ENCODE measurements around the gene CMKLR1. TPM values are rescaled to one million over a fixed set of nuclear protein-coding genes. Genes with fewer than 3 reads are reported as not detected.

CMKLR1 gene
- total and polyA plus RNA-seq, 9 of the 15 experiments (the other 6 are each of a cell fraction or from before 2014, with no cell fraction given), result 0.11 to 1.4 (median 0.20) TPM

DNA sequence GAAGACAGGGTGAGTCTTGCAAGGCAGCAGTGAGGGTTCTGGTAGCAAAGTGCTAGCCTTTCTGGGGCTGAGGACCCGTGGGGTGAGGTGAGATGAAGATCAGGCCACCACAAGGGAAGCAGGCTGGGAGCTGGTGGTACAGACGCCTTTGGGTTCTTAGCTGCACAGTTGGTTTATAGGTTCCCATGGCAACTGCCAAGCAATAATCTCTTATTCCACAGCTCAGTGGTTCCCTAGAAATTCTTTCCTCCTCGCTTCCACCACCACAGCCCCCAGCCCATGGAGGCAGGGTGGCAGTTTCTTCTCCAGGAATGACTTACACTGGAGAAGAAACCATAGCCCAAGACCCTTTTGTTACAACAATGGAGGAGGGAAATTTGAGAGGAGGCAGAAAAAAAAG is 82.1 kb downstream of the CMKLR1 start:
- H3K9me3 ChIP-seq (replicated peaks; ENCODE audit: control insufficient read depth, insufficient read depth, low read depth, low read length), result no peaks in the 10 kb centered on the region
- TF ChIP-seq ZSCAN29 (IDR thresholded peaks at IDR 0.05) (no peak), ZBTB7A (IDR thresholded peaks at IDR 0.05; ENCODE audit: borderline replicate concordance, control insufficient read depth, low read depth, low read length) (no peak), RFX1 (IDR thresholded peaks at IDR 0.05) (peak; percentile 50)
- intact Hi-C loops (cut with micrococcal nuclease), result no loop called here
- H3K4me1 ChIP-seq (replicated peaks in 1 of 2; ENCODE audit: control insufficient read depth in 2 of 2, insufficient read depth in 2 of 2, low read length in 2 of 2), result no peaks in the 10 kb centered on the region
- no peak overlapping the region for H3K27ac ChIP-seq (ENCODE audit: extremely low read depth, low read depth, low read length)
- ChIA-PET POLR2A (interaction anchor here (0.5 to 0.8 kb wide), 2 partner anchors 9 to 245 kb away, joined by 3 read pairs; no protein-coding TSS in a partner anchor), CTCF (ENCODE audit: low intra/inter-chr PET ratio) (no interaction called here)
- WGBS (ENCODE audit: insufficient coverage, low coverage, missing lambda C conversion rate), result 0% methylated on average over 2 of the region's 3 CpGs
- DNase-seq (ENCODE audit: extremely low read depth in 1 of 4, low spot score in 3 of 4) (no peak), FAIRE-seq (no peak), ATAC-seq (no peak)
- H3K79me2 ChIP-seq (ENCODE audit: control insufficient read depth, insufficient read depth, low read length), result no peaks in the 10 kb centered on the region
- H3K27me3 ChIP-seq (ENCODE audit: control insufficient read depth in 2 of 2, insufficient read depth in 2 of 2, low read length in 2 of 2), result peaks cover 5 to 13% of the 10 kb centered on the region in 2 experiments; a peak in 4 of 5 replicates
- H4K20me1 ChIP-seq (replicated peaks; ENCODE audit: control insufficient read depth, insufficient read depth, low read length), result no peaks in the 10 kb centered on the region
- no peaks in the 10 kb centered on the region for H3K36me3 ChIP-seq (ENCODE audit: control insufficient read depth, insufficient read depth, low read length)
- no peak overlapping the region for H2AFZ ChIP-seq (ENCODE audit: low read depth, low read length)
- no peaks in the 10 kb centered on the region for H3K9me1 ChIP-seq (ENCODE audit: control insufficient read depth, insufficient read depth, low read length)
- in situ Hi-C loops (cut with MboI), result no loop called here
- no TSS peak for BruUV-seq (replicated peaks)
- H3K9ac ChIP-seq (ENCODE audit: insufficient read depth in 1 of 2, low read depth in 2 of 2, low read length in 2 of 2), result no peak overlapping the region
- H3K4me3 ChIP-seq, result no peak overlapping the region
- no peak overlapping the region for H3K4me2 ChIP-seq (ENCODE audit: insufficient read depth, low read length)

DNA sequence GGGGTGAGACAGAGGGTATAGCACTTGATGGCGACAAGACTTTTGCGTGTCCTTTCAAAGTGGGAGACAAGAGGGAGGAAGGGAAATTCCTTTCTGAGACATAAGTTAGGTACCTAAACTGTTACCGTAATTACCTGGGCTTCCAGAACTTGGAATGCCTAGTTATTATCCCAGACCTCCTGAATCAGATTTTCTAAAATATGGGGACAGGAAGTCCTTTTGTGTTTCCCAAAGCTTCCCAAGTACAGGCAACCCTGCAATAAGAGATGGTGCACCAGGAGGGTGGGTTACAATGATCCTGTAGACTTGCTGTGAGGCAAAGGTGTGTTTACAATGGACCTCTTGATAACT is 83.9 kb downstream of the CMKLR1 start:
- BruUV-seq (replicated peaks), result no TSS peak
- POLR2A ChIA-PET, result no interaction called here
- no peak overlapping the region for H3K27ac ChIP-seq (ENCODE audit: extremely low read depth, low read depth, low read length)
- no peak for ATAC-seq
- intact Hi-C loops (cut with micrococcal nuclease) (no loop called here), in situ Hi-C loops (cut with MboI) (no loop called here)
- no peaks in the 10 kb centered on the region for H3K9me1 ChIP-seq (ENCODE audit: control insufficient read depth, insufficient read depth, low read length)
- H4K20me1 ChIP-seq (replicated peaks; ENCODE audit: control insufficient read depth, insufficient read depth, low read length), result no peaks in the 10 kb centered on the region; the same call in 1 of the 2 replicates
- no peaks in the 10 kb centered on the region for H3K36me3 ChIP-seq (ENCODE audit: control insufficient read depth, insufficient read depth, low read length)
- H3K4me3 ChIP-seq, result no peak overlapping the region
- no peaks in the 10 kb centered on the region for H3K9me3 ChIP-seq (replicated peaks; ENCODE audit: control insufficient read depth, insufficient read depth, low read depth, low read length)
- no peaks in the 10 kb centered on the region for H3K79me2 ChIP-seq (ENCODE audit: control insufficient read depth, insufficient read depth, low read length)
- WGBS (ENCODE audit: insufficient coverage, low coverage, missing lambda C conversion rate), result 0% methylated on average over 3 of the region's 3 CpGs
- CTCF ChIA-PET (ENCODE audit: low intra/inter-chr PET ratio), result no interaction called here
- peaks cover 5 to 24% of the 10 kb centered on the region in 2 experiments for H3K27me3 ChIP-seq (ENCODE audit: control insufficient read depth in 2 of 2, insufficient read depth in 2 of 2, low read length in 2 of 2)
- no peak overlapping the region for H3K4me2 ChIP-seq (ENCODE audit: insufficient read depth, low read length)
- H2AFZ ChIP-seq (ENCODE audit: low read depth, low read length), result no peak overlapping the region
- no peak overlapping the region for H3K9ac ChIP-seq (ENCODE audit: insufficient read depth in 1 of 2, low read depth in 2 of 2, low read length in 2 of 2)
- no peak for FAIRE-seq
- no peaks in the 10 kb centered on the region for H3K4me1 ChIP-seq (replicated peaks in 1 of 2; ENCODE audit: control insufficient read depth in 2 of 2, insufficient read depth in 2 of 2, low read length in 2 of 2)
- DNase-seq (ENCODE audit: extremely low read depth in 1 of 4, low spot score in 3 of 4), result no peak
- no peak for TF ChIP-seq ZNF408 (CRISPR knock-in tag; IDR thresholded peaks at IDR 0.05; ENCODE audit: low read depth)
- TF ChIP-seq, protein P1, sequence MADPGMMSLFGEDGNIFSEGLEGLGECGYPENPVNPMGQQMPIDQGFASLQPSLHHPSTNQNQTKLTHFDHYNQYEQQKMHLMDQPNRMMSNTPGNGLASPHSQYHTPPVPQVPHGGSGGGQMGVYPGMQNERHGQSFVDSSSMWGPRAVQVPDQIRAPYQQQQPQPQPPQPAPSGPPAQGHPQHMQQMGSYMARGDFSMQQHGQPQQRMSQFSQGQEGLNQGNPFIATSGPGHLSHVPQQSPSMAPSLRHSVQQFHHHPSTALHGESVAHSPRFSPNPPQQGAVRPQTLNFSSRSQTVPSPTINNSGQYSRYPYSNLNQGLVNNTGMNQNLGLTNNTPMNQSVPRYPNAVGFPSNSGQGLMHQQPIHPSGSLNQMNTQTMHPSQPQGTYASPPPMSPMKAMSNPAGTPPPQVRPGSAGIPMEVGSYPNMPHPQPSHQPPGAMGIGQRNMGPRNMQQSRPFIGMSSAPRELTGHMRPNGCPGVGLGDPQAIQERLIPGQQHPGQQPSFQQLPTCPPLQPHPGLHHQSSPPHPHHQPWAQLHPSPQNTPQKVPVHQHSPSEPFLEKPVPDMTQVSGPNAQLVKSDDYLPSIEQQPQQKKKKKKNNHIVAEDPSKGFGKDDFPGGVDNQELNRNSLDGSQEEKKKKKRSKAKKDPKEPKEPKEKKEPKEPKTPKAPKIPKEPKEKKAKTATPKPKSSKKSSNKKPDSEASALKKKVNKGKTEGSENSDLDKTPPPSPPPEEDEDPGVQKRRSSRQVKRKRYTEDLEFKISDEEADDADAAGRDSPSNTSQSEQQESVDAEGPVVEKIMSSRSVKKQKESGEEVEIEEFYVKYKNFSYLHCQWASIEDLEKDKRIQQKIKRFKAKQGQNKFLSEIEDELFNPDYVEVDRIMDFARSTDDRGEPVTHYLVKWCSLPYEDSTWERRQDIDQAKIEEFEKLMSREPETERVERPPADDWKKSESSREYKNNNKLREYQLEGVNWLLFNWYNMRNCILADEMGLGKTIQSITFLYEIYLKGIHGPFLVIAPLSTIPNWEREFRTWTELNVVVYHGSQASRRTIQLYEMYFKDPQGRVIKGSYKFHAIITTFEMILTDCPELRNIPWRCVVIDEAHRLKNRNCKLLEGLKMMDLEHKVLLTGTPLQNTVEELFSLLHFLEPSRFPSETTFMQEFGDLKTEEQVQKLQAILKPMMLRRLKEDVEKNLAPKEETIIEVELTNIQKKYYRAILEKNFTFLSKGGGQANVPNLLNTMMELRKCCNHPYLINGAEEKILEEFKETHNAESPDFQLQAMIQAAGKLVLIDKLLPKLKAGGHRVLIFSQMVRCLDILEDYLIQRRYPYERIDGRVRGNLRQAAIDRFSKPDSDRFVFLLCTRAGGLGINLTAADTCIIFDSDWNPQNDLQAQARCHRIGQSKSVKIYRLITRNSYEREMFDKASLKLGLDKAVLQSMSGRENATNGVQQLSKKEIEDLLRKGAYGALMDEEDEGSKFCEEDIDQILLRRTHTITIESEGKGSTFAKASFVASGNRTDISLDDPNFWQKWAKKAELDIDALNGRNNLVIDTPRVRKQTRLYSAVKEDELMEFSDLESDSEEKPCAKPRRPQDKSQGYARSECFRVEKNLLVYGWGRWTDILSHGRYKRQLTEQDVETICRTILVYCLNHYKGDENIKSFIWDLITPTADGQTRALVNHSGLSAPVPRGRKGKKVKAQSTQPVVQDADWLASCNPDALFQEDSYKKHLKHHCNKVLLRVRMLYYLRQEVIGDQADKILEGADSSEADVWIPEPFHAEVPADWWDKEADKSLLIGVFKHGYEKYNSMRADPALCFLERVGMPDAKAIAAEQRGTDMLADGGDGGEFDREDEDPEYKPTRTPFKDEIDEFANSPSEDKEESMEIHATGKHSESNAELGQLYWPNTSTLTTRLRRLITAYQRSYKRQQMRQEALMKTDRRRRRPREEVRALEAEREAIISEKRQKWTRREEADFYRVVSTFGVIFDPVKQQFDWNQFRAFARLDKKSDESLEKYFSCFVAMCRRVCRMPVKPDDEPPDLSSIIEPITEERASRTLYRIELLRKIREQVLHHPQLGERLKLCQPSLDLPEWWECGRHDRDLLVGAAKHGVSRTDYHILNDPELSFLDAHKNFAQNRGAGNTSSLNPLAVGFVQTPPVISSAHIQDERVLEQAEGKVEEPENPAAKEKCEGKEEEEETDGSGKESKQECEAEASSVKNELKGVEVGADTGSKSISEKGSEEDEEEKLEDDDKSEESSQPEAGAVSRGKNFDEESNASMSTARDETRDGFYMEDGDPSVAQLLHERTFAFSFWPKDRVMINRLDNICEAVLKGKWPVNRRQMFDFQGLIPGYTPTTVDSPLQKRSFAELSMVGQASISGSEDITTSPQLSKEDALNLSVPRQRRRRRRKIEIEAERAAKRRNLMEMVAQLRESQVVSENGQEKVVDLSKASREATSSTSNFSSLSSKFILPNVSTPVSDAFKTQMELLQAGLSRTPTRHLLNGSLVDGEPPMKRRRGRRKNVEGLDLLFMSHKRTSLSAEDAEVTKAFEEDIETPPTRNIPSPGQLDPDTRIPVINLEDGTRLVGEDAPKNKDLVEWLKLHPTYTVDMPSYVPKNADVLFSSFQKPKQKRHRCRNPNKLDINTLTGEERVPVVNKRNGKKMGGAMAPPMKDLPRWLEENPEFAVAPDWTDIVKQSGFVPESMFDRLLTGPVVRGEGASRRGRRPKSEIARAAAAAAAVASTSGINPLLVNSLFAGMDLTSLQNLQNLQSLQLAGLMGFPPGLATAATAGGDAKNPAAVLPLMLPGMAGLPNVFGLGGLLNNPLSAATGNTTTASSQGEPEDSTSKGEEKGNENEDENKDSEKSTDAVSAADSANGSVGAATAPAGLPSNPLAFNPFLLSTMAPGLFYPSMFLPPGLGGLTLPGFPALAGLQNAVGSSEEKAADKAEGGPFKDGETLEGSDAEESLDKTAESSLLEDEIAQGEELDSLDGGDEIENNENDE (IDR thresholded peaks at IDR 0.05; ENCODE audit: low read depth, low read length), result peak; percentile 42

Measured in K562 (cell line).